ENCODE measurements around the gene MRLN. TPM values are rescaled to one million over a fixed set of nuclear protein-coding genes. Genes with fewer than 3 reads are reported as not detected.

Gene MRLN
- total RNA-seq, 2 donors from 2014 or later = not detected

GRCh38 chr10:59718257-59718656 lies 35.0 kb downstream of the MRLN start:
- H3K27ac ChIP-seq (ENCODE audit: low read depth, low read length) = no peak overlapping the region
- H3K4me3 ChIP-seq (ENCODE audit: low read length) = no peak overlapping the region
- no peak for TF ChIP-seq CTCF (conservative IDR thresholded peaks at IDR 0.05)
- Mint-ChIP-seq H3K36me3 (ENCODE audit: low read depth) (no peaks in the 10 kb centered on the region), H3K4me3 (no peak overlapping the region), H3K4me1 (no peaks in the 10 kb centered on the region), H3K9me3 (peaks cover 5% of the 10 kb centered on the region), H3K27ac (no peak overlapping the region), H3K27me3 (ENCODE audit: insufficient read depth) (peaks cover 4% of the 10 kb centered on the region)
- WGBS, 2 experiments (ENCODE audit: insufficient coverage in 1 of 2, insufficient read length in 1 of 2) = 85 to 100% methylated on average over 2 of the region's 2 CpGs
- H3K9ac ChIP-seq (ENCODE audit: extremely low read depth, low read length, poor library complexity, severe bottlenecking) = no peak overlapping the region
- DNase-seq = no peak
- peaks cover 4% of the 10 kb centered on the region for H3K4me1 ChIP-seq (ENCODE audit: control insufficient read depth, insufficient read depth, low read length)
- no peaks in the 10 kb centered on the region for H3K36me3 ChIP-seq (ENCODE audit: control insufficient read depth, insufficient read depth, low read length)
- H3K27me3 ChIP-seq (ENCODE audit: control insufficient read depth, insufficient read depth, low read length, poor library complexity, severe bottlenecking) = no peaks in the 10 kb centered on the region
- H3K9me3 ChIP-seq (ENCODE audit: control insufficient read depth, low read length) = peaks cover 6% of the 10 kb centered on the region

GRCh38 chr10:59713196-59713821 lies 39.9 kb downstream of the MRLN start:
- TF ChIP-seq CTCF (conservative IDR thresholded peaks at IDR 0.05) = no peak
- DNase-seq = no peak
- peaks cover 4% of the 10 kb centered on the region for H3K4me1 ChIP-seq (ENCODE audit: control insufficient read depth, insufficient read depth, low read length)
- H3K4me3 ChIP-seq (ENCODE audit: low read length) = no peak overlapping the region
- peaks cover 20% of the 10 kb centered on the region for H3K27me3 ChIP-seq (ENCODE audit: control insufficient read depth, insufficient read depth, low read length, poor library complexity, severe bottlenecking)
- no peak overlapping the region for H3K27ac ChIP-seq (ENCODE audit: low read depth, low read length)
- no peaks in the 10 kb centered on the region for H3K4me1 Mint-ChIP-seq
- no peak overlapping the region for H3K9ac ChIP-seq (ENCODE audit: extremely low read depth, low read length, poor library complexity, severe bottlenecking)
- WGBS, 2 experiments (ENCODE audit: insufficient coverage in 1 of 2, insufficient read length in 1 of 2) = 89 to 92% methylated on average over 6 to 7 of the region's 7 CpGs
- H3K9me3 Mint-ChIP-seq = no peaks in the 10 kb centered on the region
- no peaks in the 10 kb centered on the region for H3K36me3 Mint-ChIP-seq (ENCODE audit: low read depth)
- no peak overlapping the region for H3K27ac Mint-ChIP-seq
- no peaks in the 10 kb centered on the region for H3K36me3 ChIP-seq (ENCODE audit: control insufficient read depth, insufficient read depth, low read length)
- no peaks in the 10 kb centered on the region for H3K9me3 ChIP-seq (ENCODE audit: control insufficient read depth, low read length)
- H3K27me3 Mint-ChIP-seq (ENCODE audit: insufficient read depth) = peaks cover 45% of the 10 kb centered on the region
- H3K4me3 Mint-ChIP-seq = no peak overlapping the region

GRCh38 chr10:59711871-59712494 lies 41.3 kb downstream of the MRLN start:
- 86 to 100% methylated on average over 2 to 3 of the region's 3 CpGs for WGBS, 2 experiments (ENCODE audit: insufficient coverage in 1 of 2, insufficient read length in 1 of 2)
- H3K4me1 Mint-ChIP-seq = no peaks in the 10 kb centered on the region
- no peak overlapping the region for H3K9ac ChIP-seq (ENCODE audit: extremely low read depth, low read length, poor library complexity, severe bottlenecking)
- H3K36me3 ChIP-seq (ENCODE audit: control insufficient read depth, insufficient read depth, low read length) = no peaks in the 10 kb centered on the region
- DNase-seq = no peak
- no peak overlapping the region for H3K4me3 ChIP-seq (ENCODE audit: low read length)
- H3K27ac Mint-ChIP-seq = no peak overlapping the region
- peaks cover 4% of the 10 kb centered on the region for H3K4me1 ChIP-seq (ENCODE audit: control insufficient read depth, insufficient read depth, low read length)
- no peaks in the 10 kb centered on the region for H3K36me3 Mint-ChIP-seq (ENCODE audit: low read depth)
- H3K27me3 Mint-ChIP-seq (ENCODE audit: insufficient read depth) = peaks cover 56% of the 10 kb centered on the region
- H3K9me3 Mint-ChIP-seq = no peaks in the 10 kb centered on the region
- H3K27ac ChIP-seq (ENCODE audit: low read depth, low read length) = no peak overlapping the region
- H3K9me3 ChIP-seq (ENCODE audit: control insufficient read depth, low read length) = no peaks in the 10 kb centered on the region
- H3K27me3 ChIP-seq (ENCODE audit: control insufficient read depth, insufficient read depth, low read length, poor library complexity, severe bottlenecking) = peaks cover 27% of the 10 kb centered on the region
- H3K4me3 Mint-ChIP-seq = no peak overlapping the region
- no peak for TF ChIP-seq CTCF (conservative IDR thresholded peaks at IDR 0.05)

Data from endodermal cell (in vitro differentiated cells).